GM12878 (cell line): ENCODE measurements around the gene ZNF775. TPM values are rescaled to one million over a fixed set of nuclear protein-coding genes. Genes with fewer than 3 reads are reported as not detected.
"Not testable (repeated sequence)": the region's sequence is repeated elsewhere in the genome, so short reads cannot be mapped to it uniquely, and the experiment has no call there.

ENCODE experiments used
- ATAC-seq: fragments of 200-7000 bp; cut with Tn5 transposase; 3 replicates; pipeline ENCODE4 v1.9.1; 2020; ENCODE audit warnings: mild to moderate bottlenecking, moderate library complexity
- BruUV-seq: library from RNA; stranded (reverse); fragments of 400-500 nt; replicated peaks from 2 replicates; lab custom pipeline; 2021; lab: Mats Ljungman, UMichigan
- CTCF ChIA-PET: fragments of 300-600 bp; sonication (Branson Sonifier 250); formaldehyde crosslinking; extraction: SDS; loops from one replicate; lab custom pipeline; 2021; ENCODE audit warnings: inconsistent platforms; lab: Yijun Ruan, JAX
- POLR2A ChIA-PET: fragments of 350-600 bp; formaldehyde crosslinking; extraction: SDS; loops from one replicate; lab custom pipeline; 2021; ENCODE audit warnings: inconsistent platforms; lab: Charles Lee
- RAD21 ChIA-PET: fragments of 300-600 bp; sonication (Branson Sonifier 250); formaldehyde crosslinking; loops from one replicate; lab custom pipeline; 2023; ENCODE audit warnings: antibody characterized with exemption; ENCODE audit not compliant: unreplicated experiment; lab: Charles Lee
- SMC1A ChIA-PET: fragments of 300-600 bp; sonication (Branson Sonifier 250); formaldehyde crosslinking; loops from one replicate; lab custom pipeline; 2023; ENCODE audit not compliant: unreplicated experiment, uncharacterized antibody; lab: Charles Lee
- DNase-seq: peaks from one replicate; pipeline ENCODE4 v3.0.0-alpha.2; 2011; ENCODE audit warnings: low read depth, low spot score
- FAIRE-seq: peaks from 3 replicates; lab custom pipeline; 2011; peaks lifted over from hg19 to GRCh38; lab: Jason Lieb, UNC
- H2AFZ ChIP-seq: 2 replicates; pipeline ENCODE4 v1.6.0; 2011; ENCODE audit warnings: low read depth, low read length, control low read depth; ENCODE audit not compliant: control insufficient read depth
- H3K27ac ChIP-seq: 2 replicates; pipeline ENCODE4 v1.5.1; 2011; ENCODE audit warnings: control low read depth; ENCODE audit not compliant: control insufficient read depth, insufficient read depth
- H3K27me3 ChIP-seq, 2 experiments: replicated peaks in 1 of 2; 2 replicates each; pipeline versions ENCODE4 v1.6.0 to v1.6.1; 2011; ENCODE audit warnings: low read length in 1 of 2; ENCODE audit not compliant: control insufficient read depth in 2 of 2, insufficient read depth in 2 of 2
- H3K36me3 ChIP-seq, 2 experiments: 2 replicates each; pipeline ENCODE4 v1.5.1; 2011; ENCODE audit warnings: low read length in 1 of 2; ENCODE audit not compliant: control insufficient read depth in 2 of 2, insufficient read depth in 2 of 2
- H3K4me1 ChIP-seq: 2 replicates; pipeline ENCODE4 v1.6.1; 2011; ENCODE audit warnings: mild to moderate bottlenecking, low read length, moderate library complexity, mixed read lengths; ENCODE audit not compliant: control insufficient read depth, insufficient read depth
- H3K4me2 ChIP-seq: 2 replicates; pipeline ENCODE4 v1.6.0; 2011; ENCODE audit warnings: control low read depth; ENCODE audit not compliant: control insufficient read depth, insufficient read depth
- H3K4me3 ChIP-seq: fragments of 200-600 bp; sonication (generic); 2 replicates; pipeline ENCODE4 v1.5.1; 2016
- H3K79me2 ChIP-seq: 2 replicates; pipeline ENCODE4 v1.6.0; 2011; ENCODE audit warnings: low read length; ENCODE audit not compliant: control insufficient read depth, insufficient read depth
- H3K9ac ChIP-seq: 2 replicates; pipeline ENCODE4 v1.8.0; 2011; ENCODE audit warnings: low read length, control low read depth, mixed read lengths; ENCODE audit not compliant: control insufficient read depth, insufficient read depth
- H3K9me3 ChIP-seq: replicated peaks from 3 replicates; pipeline ENCODE4 v1.5.1; 2011; ENCODE audit warnings: mild to moderate bottlenecking, low read length; ENCODE audit not compliant: control insufficient read depth, insufficient read depth
- H4K20me1 ChIP-seq: 2 replicates; pipeline ENCODE4 v1.6.0; 2011; ENCODE audit not compliant: control insufficient read depth, insufficient read depth
- ASH2L ChIP-seq: fragments of 300-600, 200-600 bp; sonication (generic); IDR thresholded peaks from 2 replicates; pipeline ENCODE4 v1.6.1; 2017; ENCODE audit warnings: low read depth, mild to moderate bottlenecking, borderline replicate concordance
- BHLHE40 ChIP-seq, 2 experiments: fragments of 450-650 bp in 1 of 2; IDR thresholded peaks; 2 replicates each; pipeline ENCODE4 v1.6.1; 2011 to 2017; ENCODE audit warnings: low read depth in 2 of 2, borderline replicate concordance in 1 of 2, improper control_type of control experiment in 1 of 2, low read length in 1 of 2, mild to moderate bottlenecking in 1 of 2
- CHD4 ChIP-seq: fragments of 200-600 bp; sonication (generic); IDR thresholded peaks from 2 replicates; pipeline ENCODE4 v1.6.1; 2016; ENCODE audit warnings: mild to moderate bottlenecking
- FOS ChIP-seq: IDR thresholded peaks from 3 replicates; pipeline ENCODE4 v1.6.1; 2011; ENCODE audit warnings: borderline replicate concordance; ENCODE audit not compliant: insufficient read length; ENCODE audit errors: extremely low read depth
- HCFC1 ChIP-seq: fragments of 150-350 bp; IDR thresholded peaks from 2 replicates; pipeline ENCODE4 v1.6.1; 2014; ENCODE audit warnings: low read length
- MYC ChIP-seq: IDR thresholded peaks from 2 replicates; pipeline ENCODE4 v1.6.1; 2011; ENCODE audit warnings: mild to moderate bottlenecking, low read length, moderate library complexity, inconsistent platforms; ENCODE audit not compliant: insufficient read depth, insufficient replicate concordance, insufficient read length, severe bottlenecking
- RFX5 ChIP-seq: IDR thresholded peaks from 2 replicates; pipeline ENCODE4 v1.6.1; 2011; ENCODE audit warnings: low read depth, low read length, improper control_type of control experiment
- SMARCA5 ChIP-seq: fragments of 450-650 bp; IDR thresholded peaks from 2 replicates; pipeline ENCODE4 v1.6.1; 2017; ENCODE audit warnings: mild to moderate bottlenecking
- SUZ12 ChIP-seq: fragments of 200-600 bp; sonication (generic); IDR thresholded peaks from one replicate; pipeline ENCODE4 v1.6.1; 2018; ENCODE audit warnings: antibody characterized with exemption, mild to moderate bottlenecking; ENCODE audit not compliant: unreplicated experiment
- ZBED1 ChIP-seq: IDR thresholded peaks from 2 replicates; pipeline ENCODE4 v1.6.1; 2016; ENCODE audit warnings: borderline replicate concordance
- WGBS: methylation state at CpG from one replicate; pipeline ENCODE4 v1.1.6; 2016; ENCODE audit warnings: low lambda C conversion rate; ENCODE audit not compliant: insufficient replicate concordance, insufficient coverage; ENCODE audit errors: missing lambda C conversion rate; 5-methylcytosine and 5-hydroxymethylcytosine counted together
- in situ Hi-C: fragments of 300-500 bp; cut with MboI; formaldehyde crosslinking; loops from 9 replicates; pipeline ENCODE4 v1.14.3; 2018; ENCODE audit warnings: mixed read lengths
- intact Hi-C: fragments of 100-400 bp; cut with micrococcal nuclease; formaldehyde crosslinking; loops from one replicate; pipeline ENCODE4 v1.14.2; 2022; ENCODE audit not compliant: unreplicated experiment
- polyA plus RNA-seq, 11 experiments: library from polyadenylated mRNA; depleted of rRNA in 4 of 11; unstranded in 6 of 11; stranded (reverse) in 5 of 11; fragments of >200 nt; fragmentation: Nextera tagmentation in 4 of 11; fragmentation: Illumina TruSeq in 1 of 11; extraction: Ambion mirVana in 4 of 11; extraction: Trizol in 1 of 11; gene quantifications; 1 replicate in 1 of 11; 2 replicates in 10 of 11; pipeline versions ENCODE4 v1.2.1 to v1.2.3, GENCODE V29; 2011 to 2016; ENCODE audit warnings: inconsistent platforms in 2 of 11, missing spikeins in 2 of 11, low read depth in 1 of 11
- total RNA-seq, 4 experiments: library from RNA; depleted of rRNA in 3 of 4; stranded (reverse); fragments of >200 nt in 3 of 4; fragmentation: Illumina TruSeq in 1 of 4; extraction: Trizol in 1 of 4; gene quantifications; 2 replicates each; pipeline versions ENCODE4 v1.2.1 to v1.2.3, GENCODE V29; 2013 to 2021
- TF ChIP-seq, protein P1 (sequence below): fragments of 450-650 bp; IDR thresholded peaks from 2 replicates; pipeline ENCODE4 v1.6.1; 2016; ENCODE audit warnings: mild to moderate bottlenecking, moderate library complexity, borderline replicate concordance
- TF ChIP-seq, protein P2 (sequence below): IDR thresholded peaks from 2 replicates; pipeline ENCODE4 v1.6.1; 2011; ENCODE audit warnings: low read depth, mild to moderate bottlenecking, low read length, moderate library complexity, borderline replicate concordance; ENCODE audit errors: extremely low read depth

The ZNF775 gene
- total and polyA plus RNA-seq, 10 of the 15 experiments (the other 5 are each of a cell fraction or from before 2014, with no cell fraction given): 0.05 to 14.3 (median 2.1) TPM

DNA sequence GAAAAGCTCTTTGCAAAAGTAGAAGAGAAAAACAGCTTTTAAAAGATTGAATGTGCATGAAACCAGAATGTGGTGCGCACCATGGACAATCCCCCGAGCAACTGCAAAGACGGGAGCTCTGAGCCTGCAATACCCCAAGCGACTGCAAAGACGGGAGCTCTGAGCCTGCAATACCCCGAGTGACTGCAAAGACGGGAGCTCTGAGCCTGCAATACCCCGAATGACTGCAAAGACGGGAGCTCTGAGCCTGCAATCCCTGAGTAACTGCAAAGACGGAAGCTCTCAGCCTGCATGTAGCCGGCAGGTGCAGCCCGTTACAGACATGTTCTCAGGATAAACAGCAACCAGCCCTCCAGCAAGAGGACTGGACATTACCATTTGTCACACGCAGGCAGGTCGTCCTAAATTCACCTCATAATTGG, 6.2 kb downstream of the ZNF775 start:
- H3K79me2 ChIP-seq: peaks cover 43% of the 10 kb centered on the region
- H4K20me1 ChIP-seq: no peaks in the 10 kb centered on the region; the same call in 1 of the 2 replicates
- no peak for FAIRE-seq
- peaks cover 6 to 8% of the 10 kb centered on the region in 2 experiments; a peak in 3 of 4 replicates for H3K36me3 ChIP-seq
- POLR2A ChIA-PET: interaction anchor here (0.9 to 2.3 kb wide), 5 partner anchors 16 to 46 kb away, joined by 3 to 6 read pairs (median 4); a partner anchor contains a TSS
- no peak overlapping the region for H3K4me3 ChIP-seq
- RAD21 ChIA-PET: interaction anchor here (0.9 to 1.7 kb wide), 4 partner anchors 11 to 22 kb away, joined by 3 to 5 read pairs (median 4); no protein-coding TSS in a partner anchor
- CTCF ChIA-PET: interaction anchor here (0.7 to 2.6 kb wide), 5 partner anchors 11 to 36 kb away, joined by 3 to 12 read pairs (median 4); no protein-coding TSS in a partner anchor
- SMC1A ChIA-PET: interaction anchor here (0.9 to 4.7 kb wide), 7 partner anchors 11 to 47 kb away, joined by 3 to 37 read pairs (median 4); no protein-coding TSS in a partner anchor
- peaks cover 46% of the 10 kb centered on the region for H3K4me1 ChIP-seq
- TF ChIP-seq BHLHE40 (IDR thresholded peaks at IDR 0.05; ENCODE audit: borderline replicate concordance in 1 of 2, low read depth in 2 of 2, low read length in 1 of 2) (no peak), ZBED1 (no peak), HCFC1 (no peak), CHD4 (no peak), FOS (no peak), ASH2L (no peak), SMARCA5 (no peak), RFX5 (no peak), SUZ12 (no peak), MYC (no peak)
- TF ChIP-seq, protein P1, sequence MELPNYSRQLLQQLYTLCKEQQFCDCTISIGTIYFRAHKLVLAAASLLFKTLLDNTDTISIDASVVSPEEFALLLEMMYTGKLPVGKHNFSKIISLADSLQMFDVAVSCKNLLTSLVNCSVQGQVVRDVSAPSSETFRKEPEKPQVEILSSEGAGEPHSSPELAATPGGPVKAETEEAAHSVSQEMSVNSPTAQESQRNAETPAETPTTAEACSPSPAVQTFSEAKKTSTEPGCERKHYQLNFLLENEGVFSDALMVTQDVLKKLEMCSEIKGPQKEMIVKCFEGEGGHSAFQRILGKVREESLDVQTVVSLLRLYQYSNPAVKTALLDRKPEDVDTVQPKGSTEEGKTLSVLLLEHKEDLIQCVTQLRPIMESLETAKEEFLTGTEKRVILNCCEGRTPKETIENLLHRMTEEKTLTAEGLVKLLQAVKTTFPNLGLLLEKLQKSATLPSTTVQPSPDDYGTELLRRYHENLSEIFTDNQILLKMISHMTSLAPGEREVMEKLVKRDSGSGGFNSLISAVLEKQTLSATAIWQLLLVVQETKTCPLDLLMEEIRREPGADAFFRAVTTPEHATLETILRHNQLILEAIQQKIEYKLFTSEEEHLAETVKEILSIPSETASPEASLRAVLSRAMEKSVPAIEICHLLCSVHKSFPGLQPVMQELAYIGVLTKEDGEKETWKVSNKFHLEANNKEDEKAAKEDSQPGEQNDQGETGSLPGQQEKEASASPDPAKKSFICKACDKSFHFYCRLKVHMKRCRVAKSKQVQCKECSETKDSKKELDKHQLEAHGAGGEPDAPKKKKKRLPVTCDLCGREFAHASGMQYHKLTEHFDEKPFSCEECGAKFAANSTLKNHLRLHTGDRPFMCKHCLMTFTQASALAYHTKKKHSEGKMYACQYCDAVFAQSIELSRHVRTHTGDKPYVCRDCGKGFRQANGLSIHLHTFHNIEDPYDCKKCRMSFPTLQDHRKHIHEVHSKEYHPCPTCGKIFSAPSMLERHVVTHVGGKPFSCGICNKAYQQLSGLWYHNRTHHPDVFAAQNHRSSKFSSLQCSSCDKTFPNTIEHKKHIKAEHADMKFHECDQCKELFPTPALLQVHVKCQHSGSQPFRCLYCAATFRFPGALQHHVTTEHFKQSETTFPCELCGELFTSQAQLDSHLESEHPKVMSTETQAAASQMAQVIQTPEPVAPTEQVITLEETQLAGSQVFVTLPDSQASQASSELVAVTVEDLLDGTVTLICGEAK: no peak
- TF ChIP-seq, protein P2, sequence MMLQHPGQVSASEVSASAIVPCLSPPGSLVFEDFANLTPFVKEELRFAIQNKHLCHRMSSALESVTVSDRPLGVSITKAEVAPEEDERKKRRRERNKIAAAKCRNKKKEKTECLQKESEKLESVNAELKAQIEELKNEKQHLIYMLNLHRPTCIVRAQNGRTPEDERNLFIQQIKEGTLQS: no peak
- H3K9ac ChIP-seq: no peak overlapping the region
- H3K27ac ChIP-seq: peak overlapping the region; percentile 37
- no peaks in the 10 kb centered on the region for H3K27me3 ChIP-seq
- in situ Hi-C loops: no loop called here
- no peaks in the 10 kb centered on the region for H3K9me3 ChIP-seq
- no peak overlapping the region for H3K4me2 ChIP-seq
- ATAC-seq: no peak
- intact Hi-C loops: no loop called here
- no TSS peak for BruUV-seq
- no peak for DNase-seq
- no peak overlapping the region for H2AFZ ChIP-seq
- 92% methylated on average over 14 of the region's 14 CpGs for WGBS

DNA sequence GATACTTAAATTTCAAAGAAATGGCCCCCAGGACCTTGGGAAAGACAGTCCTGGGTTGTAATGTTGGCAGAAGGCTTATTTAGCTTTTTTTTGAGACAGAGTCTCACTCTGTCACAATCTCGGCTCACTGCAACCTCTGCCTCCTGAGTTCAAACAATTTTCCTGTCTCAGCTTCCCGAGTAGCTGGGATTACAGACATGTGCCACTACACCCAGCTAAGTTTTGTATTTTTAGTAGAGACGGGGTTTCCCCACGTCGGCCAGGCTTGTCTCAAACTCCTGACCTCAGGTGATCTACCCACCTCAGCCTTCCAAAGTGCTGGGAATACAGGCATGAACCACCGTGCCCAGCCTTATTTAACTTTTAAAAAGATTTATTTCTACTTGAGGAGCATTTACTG, 6.8 kb downstream of the ZNF775 start:
- H4K20me1 ChIP-seq, BruUV-seq, DNase-seq, ATAC-seq, H3K4me3 ChIP-seq, FAIRE-seq, H3K4me2 ChIP-seq, H3K9me3 ChIP-seq, H2AFZ ChIP-seq, H3K27me3 ChIP-seq, H3K9ac ChIP-seq, intact Hi-C loops, in situ Hi-C loops: not testable (repeated sequence)
- RAD21 ChIA-PET: interaction anchor here (1.0 to 1.7 kb wide), 3 partner anchors 12 to 19 kb away, joined by 4 to 5 read pairs (median 4); no protein-coding TSS in a partner anchor
- POLR2A ChIA-PET: interaction anchor here (0.9 to 2.3 kb wide), 5 partner anchors 16 to 45 kb away, joined by 3 to 6 read pairs (median 4); a partner anchor contains a TSS
- CTCF ChIA-PET: interaction anchor here (0.7 to 2.6 kb wide), 7 partner anchors 12 to 48 kb away, joined by 3 to 12 read pairs (median 3); no protein-coding TSS in a partner anchor
- H3K36me3 ChIP-seq: peaks cover 6 to 11% of the 10 kb centered on the region in 2 experiments; a peak in 3 of 4 replicates
- peak overlapping the region; percentile 37 for H3K27ac ChIP-seq
- 35% methylated on average over 6 of the region's 6 CpGs for WGBS
- peaks cover 40% of the 10 kb centered on the region for H3K4me1 ChIP-seq
- SMC1A ChIA-PET: interaction anchor here (0.8 to 4.7 kb wide), 8 partner anchors 10 to 47 kb away, joined by 3 to 37 read pairs (median 4); no protein-coding TSS in a partner anchor
- peaks cover 37% of the 10 kb centered on the region for H3K79me2 ChIP-seq
